HepG2 (cell line): ENCODE measurements around the gene CD248. TPM values are rescaled to one million over a fixed set of nuclear protein-coding genes. Genes with fewer than 3 reads are reported as not detected.
A peak's percentile ranks its signal among the peaks of the same experiment; 100 is the strongest.

Experiments used
- CREB1 ChIP-seq, 2 experiments: fragments of 450-650 bp in 1 of 2; IDR thresholded peaks; 2 replicates each; pipeline ENCODE4 v1.6.1; 2016 to 2017; ENCODE audit warnings: control low read depth in 1 of 2, mild to moderate bottlenecking in 1 of 2, missing compliant biosample characterization in 1 of 2, missing genetic modification characterization in 1 of 2
- FOXK2 ChIP-seq: fragments of 450-650 bp; IDR thresholded peaks from 2 replicates; pipeline ENCODE4 v1.6.1; 2016
- GATAD2A ChIP-seq: IDR thresholded peaks from 2 replicates; pipeline ENCODE4 v1.6.1; 2016
- IRF2 ChIP-seq: IDR thresholded peaks from 2 replicates; pipeline ENCODE4 v1.6.1; 2018; ENCODE audit warnings: missing genetic modification reagents, missing compliant biosample characterization
- ISX ChIP-seq: sonication (generic); formaldehyde crosslinking; conservative IDR thresholded peaks from 2 replicates; pipeline ENCODE4 v1.5.0; 2020; ENCODE audit warnings: missing genetic modification reagents
- MAZ ChIP-seq, 2 experiments: sonication (generic) in 1 of 2; formaldehyde crosslinking in 1 of 2; IDR thresholded peaks; 2 replicates each; pipeline versions ENCODE4 v1.5.0 to v1.6.1; 2012 to 2020; ENCODE audit warnings: low read depth in 2 of 2, mild to moderate bottlenecking in 2 of 2, borderline replicate concordance in 1 of 2, improper control_type of control experiment in 1 of 2, low read length in 1 of 2, missing genetic modification reagents in 1 of 2, moderate library complexity in 1 of 2
- NFKBIZ ChIP-seq: IDR thresholded peaks from 2 replicates; pipeline ENCODE4 v1.6.1; 2018; ENCODE audit warnings: missing genetic modification reagents, missing compliant biosample characterization
- PCBP2 ChIP-seq: fragments of 200-400 bp; formaldehyde crosslinking; optimal IDR thresholded peaks from 2 replicates; pipeline ENCODE3; 2018; ENCODE audit warnings: low read length, low read depth; ENCODE audit not compliant: poor library complexity, severe bottlenecking
- RFX3 ChIP-seq: IDR thresholded peaks from 2 replicates; pipeline ENCODE4 v1.6.1; 2016; ENCODE audit warnings: missing biosample characterization, missing genetic modification reagents
- XBP1 ChIP-seq: sonication (generic); formaldehyde crosslinking; IDR thresholded peaks from 2 replicates; pipeline ENCODE4 v1.5.0; 2020; ENCODE audit warnings: missing genetic modification reagents
- ZC3H4 ChIP-seq: sonication (generic); formaldehyde crosslinking; IDR thresholded peaks from 2 replicates; pipeline ENCODE4 v1.4.0; 2020; ENCODE audit warnings: missing genetic modification reagents, borderline replicate concordance
- ZNF546 ChIP-seq: sonication (generic); formaldehyde crosslinking; conservative IDR thresholded peaks from 2 replicates; pipeline ENCODE4 v1.8.1; 2023; ENCODE audit warnings: mild to moderate bottlenecking, missing genetic modification reagents
- ZNF780A ChIP-seq: sonication (generic); formaldehyde crosslinking; IDR thresholded peaks from 2 replicates; pipeline ENCODE4 v1.8.0; 2022; ENCODE audit warnings: mild to moderate bottlenecking, missing genetic modification reagents, moderate library complexity
- polyA plus RNA-seq, 8 experiments: library from polyadenylated mRNA; depleted of rRNA in 3 of 8; stranded (reverse) in 7 of 8; unstranded in 1 of 8; fragments of >200 nt; fragmentation: Illumina TruSeq in 4 of 8; extraction: Trizol in 4 of 8; gene quantifications; 2 replicates each; pipeline versions ENCODE4 v1.2.1 to v1.2.3, GENCODE V29; 2011 to 2016; ENCODE audit warnings: low read depth in 4 of 8, missing spikeins in 1 of 8, mixed read lengths in 1 of 8; ENCODE audit not compliant: insufficient read depth in 1 of 8
- total RNA-seq, 5 experiments: library from RNA; depleted of rRNA; stranded (reverse); fragments of >200 nt; fragmentation: Illumina TruSeq; extraction: Trizol; gene quantifications; 2 replicates each; pipeline ENCODE4 v1.2.3, GENCODE V29; 2016; ENCODE audit warnings: low read depth in 1 of 5
- TF ChIP-seq, protein P1 (sequence below): sonication (generic); formaldehyde crosslinking; IDR thresholded peaks from 2 replicates; pipeline ENCODE4 v1.4.0; 2020; ENCODE audit warnings: mild to moderate bottlenecking, low read depth, missing genetic modification reagents
- TF ChIP-seq, protein P2 (sequence below): sonication (generic); formaldehyde crosslinking; IDR thresholded peaks from 2 replicates; pipeline ENCODE4 v1.8.1; 2023; ENCODE audit warnings: mild to moderate bottlenecking, missing genetic modification reagents
- TF ChIP-seq, protein P3 (sequence below): IDR thresholded peaks from 2 replicates; pipeline ENCODE4 v1.6.1; 2012; ENCODE audit warnings: low read depth, low read length, improper control_type of control experiment
- TF ChIP-seq, protein P4 (sequence below): sonication (generic); formaldehyde crosslinking; IDR thresholded peaks from 2 replicates; pipeline ENCODE4 v1.8.0; 2022; ENCODE audit warnings: low read depth, missing genetic modification reagents
- TF ChIP-seq, protein P5 (sequence below): sonication (generic); formaldehyde crosslinking; IDR thresholded peaks from 2 replicates; pipeline ENCODE4 v1.5.1; 2020; ENCODE audit warnings: missing genetic modification reagents, mild to moderate bottlenecking, borderline replicate concordance

CD248 gene
- total and polyA plus RNA-seq, 2 of the 13 experiments (the other 11 are each of a cell fraction or from before 2014, with no cell fraction given) = 0.25 to 0.35 TPM

DNA sequence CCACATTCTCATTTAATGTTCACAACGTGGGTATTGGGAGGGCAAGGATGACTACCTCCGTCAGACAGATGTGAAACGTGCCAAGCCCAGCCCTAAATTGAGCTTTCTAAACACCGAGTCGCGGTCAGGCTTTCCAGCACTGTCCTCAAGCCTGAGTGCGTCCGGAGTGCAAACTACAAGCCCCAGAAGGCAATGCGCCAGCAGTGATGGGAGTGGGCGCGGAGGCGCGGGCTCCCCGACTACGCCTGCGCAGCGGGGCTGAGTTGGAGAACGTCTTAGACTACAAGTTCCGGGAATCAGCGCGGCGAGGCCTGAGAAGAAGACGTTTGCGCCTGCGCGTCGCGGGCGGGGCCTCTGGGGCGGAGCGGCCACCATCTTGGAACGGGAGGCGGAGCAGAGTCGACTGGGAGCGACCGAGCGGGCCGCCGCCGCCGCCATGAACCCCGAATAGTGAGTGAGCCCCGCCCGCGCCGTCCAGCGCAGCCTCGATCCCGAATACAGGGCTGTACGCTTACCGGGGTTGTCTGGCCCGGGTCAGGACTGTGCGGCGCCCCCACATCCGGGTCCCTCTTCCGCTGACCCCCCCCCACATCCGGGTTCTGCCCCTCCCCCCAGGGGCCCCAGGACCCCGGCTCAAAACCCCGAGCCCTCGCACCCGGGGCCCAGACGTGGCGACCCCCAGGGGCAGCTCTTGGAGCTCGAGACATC, 48.4 kb downstream of the CD248 start, which contains the start of gene RAB1B (continued):
- TF ChIP-seq, protein P1, sequence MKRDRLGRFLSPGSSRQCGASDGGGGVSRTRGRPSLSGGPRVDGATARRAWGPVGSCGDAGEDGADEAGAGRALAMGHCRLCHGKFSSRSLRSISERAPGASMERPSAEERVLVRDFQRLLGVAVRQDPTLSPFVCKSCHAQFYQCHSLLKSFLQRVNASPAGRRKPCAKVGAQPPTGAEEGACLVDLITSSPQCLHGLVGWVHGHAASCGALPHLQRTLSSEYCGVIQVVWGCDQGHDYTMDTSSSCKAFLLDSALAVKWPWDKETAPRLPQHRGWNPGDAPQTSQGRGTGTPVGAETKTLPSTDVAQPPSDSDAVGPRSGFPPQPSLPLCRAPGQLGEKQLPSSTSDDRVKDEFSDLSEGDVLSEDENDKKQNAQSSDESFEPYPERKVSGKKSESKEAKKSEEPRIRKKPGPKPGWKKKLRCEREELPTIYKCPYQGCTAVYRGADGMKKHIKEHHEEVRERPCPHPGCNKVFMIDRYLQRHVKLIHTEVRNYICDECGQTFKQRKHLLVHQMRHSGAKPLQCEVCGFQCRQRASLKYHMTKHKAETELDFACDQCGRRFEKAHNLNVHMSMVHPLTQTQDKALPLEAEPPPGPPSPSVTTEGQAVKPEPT (CRISPR knock-in tag) = no peak
- TF ChIP-seq XBP1 (CRISPR knock-in tag) = no peak
- TF ChIP-seq CREB1 (IDR thresholded peaks at IDR 0.05) = peak; percentile 53
- TF ChIP-seq CREB1 (CRISPR knock-in tag; IDR thresholded peaks at IDR 0.05) = peak; percentile 61
- no peak; the same call in 1 of the 2 replicates for TF ChIP-seq ZNF546 (CRISPR knock-in tag)
- TF ChIP-seq ZNF780A (CRISPR knock-in tag) = no peak
- no peak for TF ChIP-seq ZC3H4 (CRISPR knock-in tag)
- TF ChIP-seq, protein P2, sequence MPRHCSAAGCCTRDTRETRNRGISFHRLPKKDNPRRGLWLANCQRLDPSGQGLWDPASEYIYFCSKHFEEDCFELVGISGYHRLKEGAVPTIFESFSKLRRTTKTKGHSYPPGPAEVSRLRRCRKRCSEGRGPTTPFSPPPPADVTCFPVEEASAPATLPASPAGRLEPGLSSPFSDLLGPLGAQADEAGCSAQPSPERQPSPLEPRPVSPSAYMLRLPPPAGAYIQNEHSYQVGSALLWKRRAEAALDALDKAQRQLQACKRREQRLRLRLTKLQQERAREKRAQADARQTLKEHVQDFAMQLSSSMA (CRISPR knock-in tag) = 0 out of 2 replicates have a peak, but pooled peaks have one; percentile 38
- 0 out of 2 replicates have a peak, but pooled peaks have one; percentile 69 for TF ChIP-seq MAZ (IDR thresholded peaks at IDR 0.05; ENCODE audit: borderline replicate concordance, low read depth, low read length)
- peak; percentile 73 for TF ChIP-seq MAZ (CRISPR knock-in tag; IDR thresholded peaks at IDR 0.05; ENCODE audit: low read depth)
- no peak for TF ChIP-seq ISX (CRISPR knock-in tag)
- no peak for TF ChIP-seq FOXK2
- TF ChIP-seq, protein P3, sequence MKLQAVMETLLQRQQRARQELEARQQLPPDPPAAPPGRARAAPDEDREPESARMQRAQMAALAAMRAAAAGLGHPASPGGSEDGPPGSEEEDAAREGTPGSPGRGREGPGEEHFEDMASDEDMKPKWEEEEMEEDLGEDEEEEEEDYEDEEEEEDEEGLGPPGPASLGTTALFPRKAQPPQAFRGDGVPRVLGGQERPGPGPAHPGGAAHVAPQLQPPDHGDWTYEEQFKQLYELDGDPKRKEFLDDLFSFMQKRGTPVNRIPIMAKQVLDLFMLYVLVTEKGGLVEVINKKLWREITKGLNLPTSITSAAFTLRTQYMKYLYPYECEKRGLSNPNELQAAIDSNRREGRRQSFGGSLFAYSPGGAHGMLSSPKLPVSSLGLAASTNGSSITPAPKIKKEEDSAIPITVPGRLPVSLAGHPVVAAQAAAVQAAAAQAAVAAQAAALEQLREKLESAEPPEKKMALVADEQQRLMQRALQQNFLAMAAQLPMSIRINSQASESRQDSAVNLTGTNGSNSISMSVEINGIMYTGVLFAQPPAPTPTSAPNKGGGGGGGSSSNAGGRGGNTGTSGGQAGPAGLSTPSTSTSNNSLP = no peak
- TF ChIP-seq IRF2 (CRISPR knock-in tag) = peak; percentile 90
- TF ChIP-seq RFX3 (CRISPR knock-in tag) = no peak
- no peak for TF ChIP-seq NFKBIZ (CRISPR knock-in tag)
- TF ChIP-seq PCBP2 = no peak
- TF ChIP-seq, protein P4, sequence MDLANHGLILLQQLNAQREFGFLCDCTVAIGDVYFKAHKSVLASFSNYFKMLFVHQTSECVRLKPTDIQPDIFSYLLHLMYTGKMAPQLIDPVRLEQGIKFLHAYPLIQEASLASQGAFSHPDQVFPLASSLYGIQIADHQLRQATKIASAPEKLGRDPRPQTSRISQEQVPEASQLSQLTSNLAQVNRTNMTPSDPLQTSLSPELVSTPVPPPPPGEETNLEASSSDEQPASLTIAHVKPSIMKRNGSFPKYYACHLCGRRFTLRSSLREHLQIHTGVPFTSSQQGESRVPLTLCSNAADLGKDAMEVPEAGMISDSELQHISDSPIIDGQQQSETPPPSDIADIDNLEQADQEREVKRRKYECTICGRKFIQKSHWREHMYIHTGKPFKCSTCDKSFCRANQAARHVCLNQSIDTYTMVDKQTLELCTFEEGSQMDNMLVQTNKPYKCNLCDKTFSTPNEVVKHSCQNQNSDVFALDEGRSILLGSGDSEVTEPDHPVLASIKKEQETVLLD (CRISPR knock-in tag) = no peak
- TF ChIP-seq, protein P5, sequence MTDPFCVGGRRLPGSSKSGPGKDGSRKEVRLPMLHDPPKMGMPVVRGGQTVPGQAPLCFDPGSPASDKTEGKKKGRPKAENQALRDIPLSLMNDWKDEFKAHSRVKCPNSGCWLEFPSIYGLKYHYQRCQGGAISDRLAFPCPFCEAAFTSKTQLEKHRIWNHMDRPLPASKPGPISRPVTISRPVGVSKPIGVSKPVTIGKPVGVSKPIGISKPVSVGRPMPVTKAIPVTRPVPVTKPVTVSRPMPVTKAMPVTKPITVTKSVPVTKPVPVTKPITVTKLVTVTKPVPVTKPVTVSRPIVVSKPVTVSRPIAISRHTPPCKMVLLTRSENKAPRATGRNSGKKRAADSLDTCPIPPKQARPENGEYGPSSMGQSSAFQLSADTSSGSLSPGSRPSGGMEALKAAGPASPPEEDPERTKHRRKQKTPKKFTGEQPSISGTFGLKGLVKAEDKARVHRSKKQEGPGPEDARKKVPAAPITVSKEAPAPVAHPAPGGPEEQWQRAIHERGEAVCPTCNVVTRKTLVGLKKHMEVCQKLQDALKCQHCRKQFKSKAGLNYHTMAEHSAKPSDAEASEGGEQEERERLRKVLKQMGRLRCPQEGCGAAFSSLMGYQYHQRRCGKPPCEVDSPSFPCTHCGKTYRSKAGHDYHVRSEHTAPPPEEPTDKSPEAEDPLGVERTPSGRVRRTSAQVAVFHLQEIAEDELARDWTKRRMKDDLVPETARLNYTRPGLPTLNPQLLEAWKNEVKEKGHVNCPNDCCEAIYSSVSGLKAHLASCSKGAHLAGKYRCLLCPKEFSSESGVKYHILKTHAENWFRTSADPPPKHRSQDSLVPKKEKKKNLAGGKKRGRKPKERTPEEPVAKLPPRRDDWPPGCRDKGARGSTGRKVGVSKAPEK (CRISPR knock-in tag) = no peak
- TF ChIP-seq GATAD2A (CRISPR knock-in tag) = no peak; the same call in 1 of the 2 replicates
